Lung (tissue), 12 donors: Measurements from ENCODE around the gene HMG20B. TPM values are rescaled to one million over a fixed set of nuclear protein-coding genes. Genes with fewer than 3 reads are reported as not detected.

ENCODE experiments used
- ATAC-seq: fragments of 200-7000 bp; cut with Tn5 transposase; one replicate; pipeline ENCODE4 v1.9.1; 2020; ENCODE audit warnings: moderate number of reproducible peaks; ENCODE audit not compliant: insufficient read depth, low FRiP score
- DNase-seq, 3 donors: peaks; one replicate each; pipeline ENCODE4 v3.0.0-alpha.2; 2013 to 2017
- H3K27ac ChIP-seq, 2 donors: one replicate each; pipeline ENCODE4 v1.5.1; 2013; ENCODE audit warnings: mild to moderate bottlenecking in 2 of 2, moderate library complexity in 2 of 2, control low read depth in 1 of 2, inconsistent platforms in 1 of 2, low read depth in 1 of 2, low read length in 1 of 2
- H3K27me3 ChIP-seq, 3 donors: one replicate each; pipeline ENCODE4 v1.5.1; 2013; ENCODE audit warnings: low read length in 2 of 3; ENCODE audit not compliant: control insufficient read depth in 3 of 3, insufficient read depth in 3 of 3
- H3K36me3 ChIP-seq, 4 donors: one replicate each; pipeline ENCODE4 v1.5.1; 2013; ENCODE audit warnings: low read length in 4 of 4, mild to moderate bottlenecking in 1 of 4, moderate library complexity in 1 of 4; ENCODE audit not compliant: control insufficient read depth in 4 of 4, insufficient read depth in 4 of 4
- H3K4me1 ChIP-seq, 5 donors: one replicate each; pipeline ENCODE4 v1.5.1; 2013; ENCODE audit warnings: low read length in 5 of 5, mild to moderate bottlenecking in 2 of 5, moderate library complexity in 1 of 5; ENCODE audit not compliant: control insufficient read depth in 5 of 5, insufficient read depth in 5 of 5
- H3K4me3 ChIP-seq: one replicate; pipeline ENCODE4 v1.5.1; 2013; ENCODE audit warnings: mild to moderate bottlenecking, control low read depth, moderate library complexity
- H3K9ac ChIP-seq, 2 donors: one replicate each; pipeline ENCODE4 v1.5.1; 2013; ENCODE audit warnings: low read length in 2 of 2, control low read depth in 1 of 2; ENCODE audit not compliant: insufficient read depth in 1 of 2
- H3K9me3 ChIP-seq, 4 donors: one replicate each; pipeline ENCODE4 v1.5.1; 2013; ENCODE audit warnings: low read length in 3 of 4, mild to moderate bottlenecking in 1 of 4, moderate library complexity in 1 of 4; ENCODE audit not compliant: control insufficient read depth in 4 of 4, insufficient read depth in 3 of 4
- CTCF ChIP-seq: IDR thresholded peaks from 2 replicates; pipeline ENCODE4 v1.5.1; 2012; ENCODE audit warnings: mild to moderate bottlenecking; ENCODE audit errors: control extremely low read depth, extremely low read depth
- WGBS, 2 donors: extraction: QIAGEN DNeasy Blood & Tissue Kit; methylation state at CpG; one replicate each; pipeline ENCODE4 v1.1.7; 2013; 5-methylcytosine and 5-hydroxymethylcytosine counted together
- polyA plus RNA-seq, 2 donors: library from polyadenylated mRNA; stranded (reverse); fragments of 200-250 nt; gene quantifications; one replicate each; pipeline ENCODE4 v1.2.1, GENCODE V29; 2013
- total RNA-seq, 2 donors: library from RNA; depleted of rRNA in 1 of 2; stranded (reverse); fragments of >200 nt in 1 of 2; gene quantifications; one replicate each; pipeline ENCODE4 v1.2.1, GENCODE V29; 2014 to 2021
- donor health status: control.
- donor health status: control.
- donor health status: Bipolar disorder and iron deficiency.
- donor health status: healthy.
- donor health status: DM: yes; HTN: yes; CAD: no.

The HMG20B gene
- total and polyA plus RNA-seq, 4 donors, result 51.1 to 93.4 (median 75.8) TPM

GRCh38 chr19:3524078-3524842 is 48.5 kb upstream of the HMG20B start:
- TF ChIP-seq CTCF, result no peak
- DNase-seq (no peak), ATAC-seq (no peak)
- Histone ChIP-seq H3K9me3 (peaks cover 0 to 1% (median 0%) of the 10 kb centered on the region in 4 donors), H3K27me3 (no peaks in the 10 kb centered on the region), H3K36me3 (peaks cover 3 to 59% (median 27%) of the 10 kb centered on the region in 4 donors), H3K27ac (no peak overlapping the region), H3K4me3 (no peak overlapping the region), H3K9ac (no peak overlapping the region), H3K4me1 (no peaks in the 10 kb centered on the region)
- WGBS, 2 donors, result 95% methylated on average over 33 of the region's 33 CpGs

GRCh38 chr19:3524904-3525451 is 47.8 kb upstream of the HMG20B start:
- WGBS, 2 donors, result 95 to 96% methylated on average over 20 of the region's 20 CpGs
- H3K27ac ChIP-seq, result no peak overlapping the region
- TF ChIP-seq CTCF, result no peak
- H3K27me3 ChIP-seq, result no peaks in the 10 kb centered on the region
- H3K4me3 ChIP-seq, result no peak overlapping the region
- peaks cover 3 to 54% (median 26%) of the 10 kb centered on the region in 4 donors for H3K36me3 ChIP-seq
- DNase-seq (no peak), ATAC-seq (no peak)
- no peaks in the 10 kb centered on the region for H3K4me1 ChIP-seq
- no peak overlapping the region for H3K9ac ChIP-seq
- peaks cover 0 to 1% (median 0%) of the 10 kb centered on the region in 4 donors for H3K9me3 ChIP-seq

GRCh38 chr19:3526507-3527237 is 46.1 kb upstream of the HMG20B start:
- no peak for ATAC-seq
- no peaks in the 10 kb centered on the region for H3K4me1 ChIP-seq
- no peaks in the 10 kb centered on the region for H3K27me3 ChIP-seq
- TF ChIP-seq CTCF, result no peak
- H3K9ac ChIP-seq, result no peak overlapping the region
- H3K4me3 ChIP-seq, result no peak overlapping the region
- WGBS, 2 donors, result 93 to 97% methylated on average over 28 of the region's 28 CpGs
- no peak for DNase-seq
- H3K9me3 ChIP-seq, result no peaks in the 10 kb centered on the region
- peaks cover 7 to 67% (median 30%) of the 10 kb centered on the region in 4 donors for H3K36me3 ChIP-seq
- H3K27ac ChIP-seq, result no peak overlapping the region
